SK-N-SH treated with all-trans-retinoic acid at 6 μM for 48 hours (cell line): ENCODE results near the gene HRH2.

ENCODE experiments used
- ATAC-seq: fragments of 200-7000 bp; cut with Tn5 transposase; 3 replicates; pipeline ENCODE4 v1.9.1; 2020; ENCODE audit warnings: mild to moderate bottlenecking, moderate library complexity
- ARNTL ChIP-seq: fragments of 450-650 bp; formaldehyde crosslinking; IDR thresholded peaks from 2 replicates; pipeline ENCODE4 v1.5.0; 2020; ENCODE audit warnings: low read depth, mild to moderate bottlenecking, moderate library complexity, borderline replicate concordance
- BACH2 ChIP-seq: fragments of 250-450 bp; sonication (Bioruptor Pico); IDR thresholded peaks from 2 replicates; pipeline ENCODE4 v1.9.0; 2021; ENCODE audit warnings: mild to moderate bottlenecking, borderline replicate concordance
- CSDC2 ChIP-seq: fragments of 250-450 bp; sonication (Bioruptor Pico); IDR thresholded peaks from 2 replicates; pipeline ENCODE4 v1.5.0; 2020; ENCODE audit warnings: mild to moderate bottlenecking, moderate library complexity
- CSRNP3 ChIP-seq: fragments of 250-450 bp; sonication (Bioruptor Pico); IDR thresholded peaks from 2 replicates; pipeline ENCODE4 v1.5.1; 2021; ENCODE audit warnings: mild to moderate bottlenecking, moderate library complexity
- ESRRG ChIP-seq: fragments of 250-450 bp; sonication (Bioruptor Pico); IDR thresholded peaks from 2 replicates; pipeline ENCODE4 v1.6.1; 2021; ENCODE audit warnings: mild to moderate bottlenecking
- ISL1 ChIP-seq: fragments of 250-450 bp; sonication (Bioruptor Pico); IDR thresholded peaks from 2 replicates; pipeline ENCODE4 v2.1.2; 2022; ENCODE audit warnings: mild to moderate bottlenecking, moderate library complexity
- OSR1 ChIP-seq: fragments of 250-450 bp; sonication (Bioruptor Pico); IDR thresholded peaks from 2 replicates; pipeline ENCODE4 v1.8.0; 2022; ENCODE audit warnings: moderate library complexity, mild to moderate bottlenecking, inconsistent platforms
- POU6F1 ChIP-seq: fragments of 250-450 bp; sonication (Bioruptor Pico); IDR thresholded peaks from 2 replicates; pipeline ENCODE4 v1.8.0; 2021; ENCODE audit warnings: low read depth, mild to moderate bottlenecking, moderate library complexity, borderline replicate concordance
- PPARA ChIP-seq: fragments of 250-450 bp; sonication (Bioruptor Pico); IDR thresholded peaks from 2 replicates; pipeline ENCODE4 v1.5.0; 2020; ENCODE audit warnings: mild to moderate bottlenecking, borderline replicate concordance
- RARB ChIP-seq: fragments of 250-450 bp; sonication (Bioruptor Pico); IDR thresholded peaks from 2 replicates; pipeline ENCODE4 v1.8.0; 2021; ENCODE audit warnings: mild to moderate bottlenecking, moderate library complexity
- SNAI2 ChIP-seq: fragments of 250-450 bp; sonication (Bioruptor Pico); IDR thresholded peaks from 2 replicates; pipeline ENCODE4 v1.5.0; 2020; ENCODE audit warnings: mild to moderate bottlenecking, moderate library complexity
- TCF4 ChIP-seq: fragments of 250-450 bp; sonication (Bioruptor Pico); IDR thresholded peaks from 2 replicates; pipeline ENCODE4 v1.8.0; 2021; ENCODE audit warnings: mild to moderate bottlenecking, moderate library complexity, borderline replicate concordance
- TOX ChIP-seq: fragments of 250-450 bp; sonication (Bioruptor Pico); IDR thresholded peaks from 2 replicates; pipeline ENCODE4 v1.8.0; 2021; ENCODE audit warnings: mild to moderate bottlenecking, moderate library complexity, borderline replicate concordance
- ZC3H10 ChIP-seq: fragments of 250-450 bp; sonication (Bioruptor Pico); IDR thresholded peaks from 2 replicates; pipeline ENCODE4 v1.5.1; 2021; ENCODE audit warnings: mild to moderate bottlenecking, moderate library complexity
- ZNF565 ChIP-seq: fragments of 450-650 bp; formaldehyde crosslinking; conservative IDR thresholded peaks from 2 replicates; pipeline ENCODE4 v1.5.0; 2020; ENCODE audit warnings: low read depth, mild to moderate bottlenecking, moderate library complexity
- ZNF70 ChIP-seq: fragments of 450-650 bp; formaldehyde crosslinking; IDR thresholded peaks from 2 replicates; pipeline ENCODE4 v1.5.0; 2020; ENCODE audit warnings: mild to moderate bottlenecking, moderate library complexity
- ZNF8 ChIP-seq: fragments of 450-650 bp; formaldehyde crosslinking; IDR thresholded peaks from 2 replicates; pipeline ENCODE4 v1.5.0; 2020; ENCODE audit warnings: mild to moderate bottlenecking, moderate library complexity
- TF ChIP-seq, protein P1 (sequence below): fragments of 250-450 bp; sonication (Bioruptor Pico); IDR thresholded peaks from 2 replicates; pipeline ENCODE4 v1.5.1; 2020; ENCODE audit warnings: low read depth, mild to moderate bottlenecking, moderate library complexity
- TF ChIP-seq, protein P2 (sequence below): fragments of 250-450 bp; sonication (Bioruptor Pico); IDR thresholded peaks from 2 replicates; pipeline ENCODE4 v1.5.0; 2020; ENCODE audit warnings: mild to moderate bottlenecking, moderate library complexity
- TF ChIP-seq, protein P3 (sequence below): fragments of 250-450 bp; sonication (Bioruptor Pico); IDR thresholded peaks from 2 replicates; pipeline ENCODE4 v1.8.0; 2020; ENCODE audit warnings: mild to moderate bottlenecking, moderate library complexity, borderline replicate concordance

The HRH2 gene

GRCh38 chr5:175711031-175711430 lies 53.2 kb downstream of the HRH2 start:
- no peak for TF ChIP-seq RARB
- TF ChIP-seq ISL1 = no peak
- no peak for TF ChIP-seq TCF4 (CRISPR knock-in tag)
- TF ChIP-seq CSRNP3 (CRISPR knock-in tag) = no peak
- no peak for TF ChIP-seq CSDC2 (CRISPR knock-in tag)
- no peak for TF ChIP-seq ARNTL (CRISPR knock-in tag)
- TF ChIP-seq POU6F1 (CRISPR knock-in tag) = no peak
- TF ChIP-seq ZNF8 (CRISPR knock-in tag) = no peak
- ATAC-seq = no peak

DNA sequence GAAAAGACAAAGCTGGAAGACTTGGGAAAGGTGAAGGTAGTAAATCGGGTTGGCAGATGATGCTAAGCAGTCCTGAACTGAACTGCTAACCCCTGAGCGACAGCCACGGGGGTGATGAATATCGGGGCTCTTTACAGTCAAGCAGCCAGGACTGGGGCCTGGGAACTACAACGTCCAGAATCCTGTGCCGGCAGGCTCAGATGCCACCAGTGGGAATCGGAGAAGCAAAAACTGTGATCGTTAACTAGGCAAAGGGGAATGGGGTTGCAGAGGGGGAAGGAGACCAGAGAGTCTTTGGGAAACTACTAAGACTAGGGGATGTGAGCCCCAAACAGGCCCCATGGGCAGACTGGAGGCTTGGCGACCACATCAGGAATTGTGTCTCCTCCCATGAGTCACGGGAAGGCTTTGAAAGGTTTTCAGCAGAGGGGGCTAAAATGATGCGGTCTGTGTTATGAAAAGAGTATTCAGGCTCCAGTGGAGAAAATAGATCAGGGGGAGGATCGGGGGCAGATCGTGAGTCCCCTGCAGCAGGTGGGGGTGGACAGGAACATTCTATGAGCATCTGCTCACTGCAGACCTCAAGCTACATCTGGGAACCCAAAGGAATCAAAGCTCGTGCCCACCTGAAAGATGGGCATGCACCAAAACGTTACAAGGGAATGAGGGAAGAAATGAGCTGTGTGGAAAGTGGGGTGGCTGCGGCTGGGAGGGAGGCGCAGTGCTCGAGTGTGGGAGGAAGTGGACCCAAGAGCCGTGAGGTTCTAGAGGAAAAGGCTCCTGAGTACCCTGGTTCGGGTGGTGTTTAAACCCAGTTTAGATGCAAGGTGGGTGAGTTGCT lies 53.8 kb downstream of the HRH2 start:
- TF ChIP-seq POU6F1 (CRISPR knock-in tag) (no peak), ARNTL (CRISPR knock-in tag) (no peak), PPARA (CRISPR knock-in tag) (no peak)
- ATAC-seq = no peak

GRCh38 chr5:175712313-175712680 lies 54.4 kb downstream of the HRH2 start:
- TF ChIP-seq TOX (CRISPR knock-in tag) (no peak), ZC3H10 (CRISPR knock-in tag) (no peak), ZNF565 (no peak), SNAI2 (no peak), ESRRG (CRISPR knock-in tag) (no peak), POU6F1 (CRISPR knock-in tag) (no peak), CSRNP3 (CRISPR knock-in tag) (no peak), TCF4 (CRISPR knock-in tag) (no peak), ZNF70 (no peak), BACH2 (no peak), RARB (no peak), ISL1 (no peak), CSDC2 (CRISPR knock-in tag) (no peak), ARNTL (CRISPR knock-in tag) (no peak), OSR1 (CRISPR knock-in tag) (no peak), PPARA (CRISPR knock-in tag) (no peak)
- TF ChIP-seq, protein P1, sequence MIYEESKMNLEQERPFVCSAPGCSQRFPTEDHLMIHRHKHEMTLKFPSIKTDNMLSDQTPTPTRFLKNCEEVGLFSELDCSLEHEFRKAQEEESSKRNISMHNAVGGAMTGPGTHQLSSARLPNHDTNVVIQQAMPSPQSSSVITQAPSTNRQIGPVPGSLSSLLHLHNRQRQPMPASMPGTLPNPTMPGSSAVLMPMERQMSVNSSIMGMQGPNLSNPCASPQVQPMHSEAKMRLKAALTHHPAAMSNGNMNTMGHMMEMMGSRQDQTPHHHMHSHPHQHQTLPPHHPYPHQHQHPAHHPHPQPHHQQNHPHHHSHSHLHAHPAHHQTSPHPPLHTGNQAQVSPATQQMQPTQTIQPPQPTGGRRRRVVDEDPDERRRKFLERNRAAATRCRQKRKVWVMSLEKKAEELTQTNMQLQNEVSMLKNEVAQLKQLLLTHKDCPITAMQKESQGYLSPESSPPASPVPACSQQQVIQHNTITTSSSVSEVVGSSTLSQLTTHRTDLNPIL = no peak
- TF ChIP-seq, protein P2, sequence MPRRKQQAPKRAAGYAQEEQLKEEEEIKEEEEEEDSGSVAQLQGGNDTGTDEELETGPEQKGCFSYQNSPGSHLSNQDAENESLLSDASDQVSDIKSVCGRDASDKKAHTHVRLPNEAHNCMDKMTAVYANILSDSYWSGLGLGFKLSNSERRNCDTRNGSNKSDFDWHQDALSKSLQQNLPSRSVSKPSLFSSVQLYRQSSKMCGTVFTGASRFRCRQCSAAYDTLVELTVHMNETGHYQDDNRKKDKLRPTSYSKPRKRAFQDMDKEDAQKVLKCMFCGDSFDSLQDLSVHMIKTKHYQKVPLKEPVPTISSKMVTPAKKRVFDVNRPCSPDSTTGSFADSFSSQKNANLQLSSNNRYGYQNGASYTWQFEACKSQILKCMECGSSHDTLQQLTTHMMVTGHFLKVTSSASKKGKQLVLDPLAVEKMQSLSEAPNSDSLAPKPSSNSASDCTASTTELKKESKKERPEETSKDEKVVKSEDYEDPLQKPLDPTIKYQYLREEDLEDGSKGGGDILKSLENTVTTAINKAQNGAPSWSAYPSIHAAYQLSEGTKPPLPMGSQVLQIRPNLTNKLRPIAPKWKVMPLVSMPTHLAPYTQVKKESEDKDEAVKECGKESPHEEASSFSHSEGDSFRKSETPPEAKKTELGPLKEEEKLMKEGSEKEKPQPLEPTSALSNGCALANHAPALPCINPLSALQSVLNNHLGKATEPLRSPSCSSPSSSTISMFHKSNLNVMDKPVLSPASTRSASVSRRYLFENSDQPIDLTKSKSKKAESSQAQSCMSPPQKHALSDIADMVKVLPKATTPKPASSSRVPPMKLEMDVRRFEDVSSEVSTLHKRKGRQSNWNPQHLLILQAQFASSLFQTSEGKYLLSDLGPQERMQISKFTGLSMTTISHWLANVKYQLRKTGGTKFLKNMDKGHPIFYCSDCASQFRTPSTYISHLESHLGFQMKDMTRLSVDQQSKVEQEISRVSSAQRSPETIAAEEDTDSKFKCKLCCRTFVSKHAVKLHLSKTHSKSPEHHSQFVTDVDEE (CRISPR knock-in tag) = no peak
- TF ChIP-seq, protein P3, sequence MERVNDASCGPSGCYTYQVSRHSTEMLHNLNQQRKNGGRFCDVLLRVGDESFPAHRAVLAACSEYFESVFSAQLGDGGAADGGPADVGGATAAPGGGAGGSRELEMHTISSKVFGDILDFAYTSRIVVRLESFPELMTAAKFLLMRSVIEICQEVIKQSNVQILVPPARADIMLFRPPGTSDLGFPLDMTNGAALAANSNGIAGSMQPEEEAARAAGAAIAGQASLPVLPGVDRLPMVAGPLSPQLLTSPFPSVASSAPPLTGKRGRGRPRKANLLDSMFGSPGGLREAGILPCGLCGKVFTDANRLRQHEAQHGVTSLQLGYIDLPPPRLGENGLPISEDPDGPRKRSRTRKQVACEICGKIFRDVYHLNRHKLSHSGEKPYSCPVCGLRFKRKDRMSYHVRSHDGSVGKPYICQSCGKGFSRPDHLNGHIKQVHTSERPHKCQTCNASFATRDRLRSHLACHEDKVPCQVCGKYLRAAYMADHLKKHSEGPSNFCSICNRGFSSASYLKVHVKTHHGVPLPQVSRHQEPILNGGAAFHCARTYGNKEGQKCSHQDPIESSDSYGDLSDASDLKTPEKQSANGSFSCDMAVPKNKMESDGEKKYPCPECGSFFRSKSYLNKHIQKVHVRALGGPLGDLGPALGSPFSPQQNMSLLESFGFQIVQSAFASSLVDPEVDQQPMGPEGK (CRISPR knock-in tag) = no peak
- ATAC-seq = no peak
